ENCODE measurements around the gene ENKUR.

DNA sequence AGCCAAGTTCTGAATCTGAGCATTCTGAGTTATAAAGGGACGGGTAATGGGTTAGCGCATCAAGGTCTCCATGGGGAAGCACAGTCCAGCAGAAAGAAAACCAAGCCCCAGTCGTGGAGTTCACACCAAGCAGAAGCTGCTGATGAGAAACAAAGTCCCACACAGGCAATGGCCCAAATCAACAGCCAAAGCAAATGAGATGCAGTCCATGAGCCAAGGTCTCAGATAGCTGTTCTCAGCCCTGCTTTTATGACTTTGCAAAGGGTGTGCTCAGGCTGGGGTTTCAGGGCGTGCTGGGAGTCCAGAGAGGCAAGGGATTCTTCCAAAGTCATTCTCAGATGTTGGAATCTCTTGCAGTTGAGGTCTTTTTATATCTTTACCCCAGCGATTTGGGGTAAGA is 32.5 kb upstream of the ENKUR start:
- TF ChIP-seq EZH2 (IDR thresholded peaks at IDR 0.05) (no peak), POLR2A (IDR thresholded peaks at IDR 0.05; ENCODE audit: borderline replicate concordance, extremely low read depth, insufficient read depth, insufficient read length) (no peak), ELF1 (IDR thresholded peaks at IDR 0.05; ENCODE audit: borderline replicate concordance, low read depth) (no peak), CEBPB (IDR thresholded peaks at IDR 0.05; ENCODE audit: low read depth) (no peak)
- TF ChIP-seq, protein P1, sequence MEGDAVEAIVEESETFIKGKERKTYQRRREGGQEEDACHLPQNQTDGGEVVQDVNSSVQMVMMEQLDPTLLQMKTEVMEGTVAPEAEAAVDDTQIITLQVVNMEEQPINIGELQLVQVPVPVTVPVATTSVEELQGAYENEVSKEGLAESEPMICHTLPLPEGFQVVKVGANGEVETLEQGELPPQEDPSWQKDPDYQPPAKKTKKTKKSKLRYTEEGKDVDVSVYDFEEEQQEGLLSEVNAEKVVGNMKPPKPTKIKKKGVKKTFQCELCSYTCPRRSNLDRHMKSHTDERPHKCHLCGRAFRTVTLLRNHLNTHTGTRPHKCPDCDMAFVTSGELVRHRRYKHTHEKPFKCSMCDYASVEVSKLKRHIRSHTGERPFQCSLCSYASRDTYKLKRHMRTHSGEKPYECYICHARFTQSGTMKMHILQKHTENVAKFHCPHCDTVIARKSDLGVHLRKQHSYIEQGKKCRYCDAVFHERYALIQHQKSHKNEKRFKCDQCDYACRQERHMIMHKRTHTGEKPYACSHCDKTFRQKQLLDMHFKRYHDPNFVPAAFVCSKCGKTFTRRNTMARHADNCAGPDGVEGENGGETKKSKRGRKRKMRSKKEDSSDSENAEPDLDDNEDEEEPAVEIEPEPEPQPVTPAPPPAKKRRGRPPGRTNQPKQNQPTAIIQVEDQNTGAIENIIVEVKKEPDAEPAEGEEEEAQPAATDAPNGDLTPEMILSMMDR (IDR thresholded peaks at IDR 0.05 in 2 of 3, conservative IDR thresholded peaks at IDR 0.05 in 1 of 3; ENCODE audit: borderline replicate concordance in 1 of 3, insufficient read depth in 1 of 3, low read depth in 2 of 3, low read length in 2 of 3), result no peak

Data from HCT116 (cell line).